Upper lobe of left lung (tissue), 6 donors: ENCODE results near the gene GLCE. TPM values are rescaled to one million over a fixed set of nuclear protein-coding genes. Genes with fewer than 3 reads are reported as not detected.

Source experiments
- ATAC-seq, 2 donors: fragments of 200-7000 bp; cut with Tn5 transposase; one replicate each; pipeline ENCODE4 v1.9.1; 2022; ENCODE audit warnings: mild to moderate bottlenecking in 2 of 2, moderate library complexity in 2 of 2; ENCODE audit not compliant: low FRiP score in 2 of 2
- DNase-seq, 2 donors: peaks; one replicate each; pipeline ENCODE4 v3.0.0-alpha.2; 2019 to 2020
- H3K27ac ChIP-seq, 4 donors: fragments of 200-600 bp; sonication (generic); one replicate each; pipeline ENCODE4 v1.5.1; 2016 to 2019
- H3K27me3 ChIP-seq, 4 donors: fragments of 200-600 bp; sonication (generic); one replicate each; pipeline ENCODE4 v1.5.1; 2017 to 2019
- H3K36me3 ChIP-seq, 4 donors: fragments of 200-600 bp; sonication (generic); one replicate each; pipeline ENCODE4 v1.5.1; 2016 to 2019
- H3K4me1 ChIP-seq, 4 donors: fragments of 200-600 bp; sonication (generic); one replicate each; pipeline ENCODE4 v1.5.1; 2018 to 2019
- H3K4me3 ChIP-seq, 4 donors: fragments of 200-600 bp; sonication (generic); one replicate each; pipeline ENCODE4 v1.5.1; 2017 to 2019; ENCODE audit warnings: mild to moderate bottlenecking in 2 of 4, moderate library complexity in 1 of 4
- H3K9me3 ChIP-seq, 4 donors: fragments of 200-600 bp; sonication (generic); one replicate each; pipeline ENCODE4 v1.5.1; 2018 to 2019
- EP300 ChIP-seq, 4 donors: sonication (generic); formaldehyde crosslinking; IDR thresholded peaks; one replicate each; pipeline ENCODE4 v1.5.1; 2017; ENCODE audit warnings: antibody characterized with exemption in 4 of 4, control low read depth in 2 of 4
- POLR2A ChIP-seq, 4 donors: fragments of 450-650 bp; IDR thresholded peaks; one replicate each; pipeline ENCODE4 v1.5.1; 2016 to 2017; ENCODE audit warnings: antibody characterized with exemption in 4 of 4, mild to moderate bottlenecking in 2 of 4
- POLR2AphosphoS5 ChIP-seq, 2 donors: sonication (generic); formaldehyde crosslinking; IDR thresholded peaks; one replicate each; pipeline ENCODE4 v1.5.1; 2017; ENCODE audit warnings: antibody characterized with exemption in 2 of 2
- WGBS, 2 donors: methylation state at CpG; one replicate each; pipeline ENCODE4 v1.1.5; 2017 to 2018; 5-methylcytosine and 5-hydroxymethylcytosine counted together
- total RNA-seq, 6 donors: library from RNA; depleted of rRNA in 4 of 6; stranded (reverse); fragments of >200 nt in 4 of 6; gene quantifications; one replicate each; pipeline versions ENCODE4 v1.1.0 to v1.2.1, GENCODE V29; 2016 to 2021
- TF ChIP-seq, protein P1 (sequence below), 6 experiments: fragments of 450-650 bp in 4 of 6; fragments of 200-600 bp in 2 of 6; sonication (generic) in 2 of 6; IDR thresholded peaks; one replicate each; pipeline ENCODE4 v1.5.1; 2016 to 2019; ENCODE audit warnings: antibody characterized with exemption in 6 of 6
- donor health status: DM: no; HTN: no; CAD: no; lungs with moderate emphysema.
- donor health status: DM: no; HTN: yes; CAD: no; lungs with severe emphysema.

GLCE gene
- total RNA-seq, 6 donors from 2014 or later, result 12.5 to 24.8 (median 17.2) TPM

- Histone ChIP-seq H3K4me3 (no peak overlapping the region), H3K27me3 (no peaks in the 10 kb centered on the region), H3K36me3 (no peaks in the 10 kb centered on the region), H3K9me3 (no peaks in the 10 kb centered on the region), H3K27ac (no peak overlapping the region), H3K4me1 (no peaks in the 10 kb centered on the region)
- WGBS, 2 donors, result 76 to 80% methylated on average over 2 of the region's 2 CpGs
- no peak for TF ChIP-seq EP300 (IDR thresholded peaks at IDR 0.05)
- no peak for TF ChIP-seq POLR2AphosphoS5 (IDR thresholded peaks at IDR 0.05)
- no peak for DNase-seq
- no peak for ATAC-seq
These were observed 55.0 kb downstream of the GLCE start for GRCh38 chr15:69215314-69216035.

- ATAC-seq, result no peak
- no peaks in the 10 kb centered on the region for H3K4me1 ChIP-seq
- no peak overlapping the region for H3K4me3 ChIP-seq
- TF ChIP-seq, protein P1, sequence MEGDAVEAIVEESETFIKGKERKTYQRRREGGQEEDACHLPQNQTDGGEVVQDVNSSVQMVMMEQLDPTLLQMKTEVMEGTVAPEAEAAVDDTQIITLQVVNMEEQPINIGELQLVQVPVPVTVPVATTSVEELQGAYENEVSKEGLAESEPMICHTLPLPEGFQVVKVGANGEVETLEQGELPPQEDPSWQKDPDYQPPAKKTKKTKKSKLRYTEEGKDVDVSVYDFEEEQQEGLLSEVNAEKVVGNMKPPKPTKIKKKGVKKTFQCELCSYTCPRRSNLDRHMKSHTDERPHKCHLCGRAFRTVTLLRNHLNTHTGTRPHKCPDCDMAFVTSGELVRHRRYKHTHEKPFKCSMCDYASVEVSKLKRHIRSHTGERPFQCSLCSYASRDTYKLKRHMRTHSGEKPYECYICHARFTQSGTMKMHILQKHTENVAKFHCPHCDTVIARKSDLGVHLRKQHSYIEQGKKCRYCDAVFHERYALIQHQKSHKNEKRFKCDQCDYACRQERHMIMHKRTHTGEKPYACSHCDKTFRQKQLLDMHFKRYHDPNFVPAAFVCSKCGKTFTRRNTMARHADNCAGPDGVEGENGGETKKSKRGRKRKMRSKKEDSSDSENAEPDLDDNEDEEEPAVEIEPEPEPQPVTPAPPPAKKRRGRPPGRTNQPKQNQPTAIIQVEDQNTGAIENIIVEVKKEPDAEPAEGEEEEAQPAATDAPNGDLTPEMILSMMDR (IDR thresholded peaks at IDR 0.05), result no peak
- TF ChIP-seq POLR2AphosphoS5 (IDR thresholded peaks at IDR 0.05) (no peak), POLR2A (IDR thresholded peaks at IDR 0.05) (no peak), EP300 (IDR thresholded peaks at IDR 0.05) (no peak)
- no peaks in the 10 kb centered on the region for H3K27me3 ChIP-seq
- no peaks in the 10 kb centered on the region for H3K9me3 ChIP-seq
- H3K36me3 ChIP-seq, result no peaks in the 10 kb centered on the region
- no peak overlapping the region for H3K27ac ChIP-seq
- no peak for DNase-seq
These were observed 56.9 kb downstream of the GLCE start for GRCh38 chr15:69217381-69217780.

DNA sequence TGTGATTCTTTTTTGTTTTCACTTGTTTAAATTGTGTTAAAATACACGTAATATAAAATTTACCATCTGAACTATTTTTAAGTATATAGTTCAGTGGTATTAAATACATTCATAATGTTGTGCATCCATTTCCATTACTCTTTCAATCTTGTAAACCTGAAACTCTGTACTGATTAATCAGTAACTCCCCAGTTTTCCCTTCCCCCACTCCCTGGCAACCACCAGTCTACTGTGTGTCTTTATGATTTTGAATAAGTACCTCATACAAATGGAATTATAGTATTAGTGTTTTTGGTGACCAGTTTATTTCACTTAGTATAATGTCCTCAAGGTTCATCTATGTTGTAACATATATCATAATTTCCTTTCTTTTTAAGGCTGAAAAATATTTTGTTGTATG, 59.3 kb downstream of the GLCE start:
- H3K4me3 ChIP-seq, result no peak overlapping the region
- no peak overlapping the region for H3K27ac ChIP-seq
- H3K36me3 ChIP-seq, result no peaks in the 10 kb centered on the region
- TF ChIP-seq EP300 (IDR thresholded peaks at IDR 0.05) (no peak), POLR2A (IDR thresholded peaks at IDR 0.05) (no peak), POLR2AphosphoS5 (IDR thresholded peaks at IDR 0.05) (no peak)
- TF ChIP-seq, protein P1 (IDR thresholded peaks at IDR 0.05), result no peak
- peaks cover 0 to 7% (median 0%) of the 10 kb centered on the region in 4 donors for H3K9me3 ChIP-seq
- no peaks in the 10 kb centered on the region for H3K27me3 ChIP-seq
- no peak for ATAC-seq
- DNase-seq, result no peak
- WGBS, 2 donors, result 98 to 100% methylated on average over 1 of the region's 1 CpG
- H3K4me1 ChIP-seq, result peaks cover 0 to 5% (median 0%) of the 10 kb centered on the region in 4 donors

- DNase-seq (peak in 1 of 2 donors; percentile 7), ATAC-seq (peak in 1 of 2 donors; percentile 30)
- H3K36me3 ChIP-seq, result no peaks in the 10 kb centered on the region
- no peak overlapping the region for H3K4me3 ChIP-seq
- WGBS, 2 donors, result 92 to 98% methylated on average over 6 of the region's 6 CpGs
- peaks cover 0 to 7% (median 0%) of the 10 kb centered on the region in 4 donors for H3K9me3 ChIP-seq
- H3K27me3 ChIP-seq, result no peaks in the 10 kb centered on the region
- TF ChIP-seq POLR2A (IDR thresholded peaks at IDR 0.05) (no peak), POLR2AphosphoS5 (IDR thresholded peaks at IDR 0.05) (no peak), EP300 (IDR thresholded peaks at IDR 0.05) (no peak)
- TF ChIP-seq, protein P1 (IDR thresholded peaks at IDR 0.05), result no peak
- H3K4me1 ChIP-seq, result peaks cover 0 to 6% (median 0%) of the 10 kb centered on the region in 4 donors
- H3K27ac ChIP-seq, result no peak overlapping the region
These were observed 61.6 kb downstream of the GLCE start for GRCh38 chr15:69222002-69222474.

DNA sequence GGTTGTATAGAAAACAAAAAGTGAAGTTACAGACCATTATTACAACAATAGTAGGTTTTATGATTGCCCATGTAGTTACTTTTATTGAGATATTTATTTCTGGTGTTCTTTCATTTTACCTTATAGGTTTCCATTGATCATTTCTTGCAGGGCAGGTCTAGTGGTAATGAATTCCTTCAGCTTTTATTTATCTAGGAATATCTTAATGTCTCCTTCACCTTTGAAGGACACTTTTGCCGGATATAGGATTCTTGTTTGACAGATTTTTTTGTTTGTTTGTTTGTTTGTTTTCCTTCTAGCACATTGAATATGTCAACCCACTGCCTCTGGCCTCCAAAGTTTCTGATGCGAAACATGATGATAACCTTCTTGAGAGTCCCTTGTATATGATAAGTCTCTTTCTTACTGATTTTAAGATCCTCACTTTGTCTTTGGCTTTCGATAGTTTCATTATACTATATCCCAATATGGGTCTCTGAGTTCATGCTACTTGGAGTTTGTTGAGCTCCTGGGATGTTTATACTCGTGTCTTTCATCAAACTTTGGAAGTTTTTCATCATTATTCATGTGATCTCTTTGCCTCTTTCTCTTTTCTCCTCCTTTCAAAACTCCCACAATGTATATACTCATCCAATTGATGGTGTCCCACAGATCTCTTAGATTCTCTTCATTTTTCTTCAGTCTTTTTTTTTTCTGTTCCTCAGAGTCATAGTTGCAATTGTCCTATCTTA, 62.8 kb downstream of the GLCE start:
- TF ChIP-seq POLR2A (IDR thresholded peaks at IDR 0.05) (no peak), POLR2AphosphoS5 (IDR thresholded peaks at IDR 0.05) (no peak), EP300 (IDR thresholded peaks at IDR 0.05) (no peak)
- TF ChIP-seq, protein P1 (IDR thresholded peaks at IDR 0.05), result no peak
- DNase-seq (no peak), ATAC-seq (no peak)
- Histone ChIP-seq H3K4me3 (no peak overlapping the region), H3K27ac (no peak overlapping the region), H3K4me1 (peaks cover 0 to 6% (median 0%) of the 10 kb centered on the region in 4 donors), H3K9me3 (peaks cover 0 to 7% (median 0%) of the 10 kb centered on the region in 4 donors), H3K36me3 (no peaks in the 10 kb centered on the region), H3K27me3 (no peaks in the 10 kb centered on the region)
- 91 to 98% methylated on average over 4 of the region's 4 CpGs for WGBS, 2 donors
